Peyer's patch (tissue), 4 donors: ENCODE results near the gene STAT2.

Experiments used
- POLR2A ChIP-seq, 2 donors: fragments of 450-650 bp; IDR thresholded peaks; one replicate each; pipeline ENCODE4 v1.5.1; 2017; ENCODE audit warnings: antibody characterized with exemption in 2 of 2, mild to moderate bottlenecking in 2 of 2, moderate library complexity in 2 of 2
- TF ChIP-seq, protein P1 (sequence below), 6 experiments: fragments of 450-650 bp in 4 of 6; fragments of 200-600 bp in 2 of 6; sonication (generic) in 1 of 6; IDR thresholded peaks; one replicate each; pipeline ENCODE4 v1.5.1; 2017 to 2019; ENCODE audit warnings: antibody characterized with exemption in 6 of 6, mild to moderate bottlenecking in 3 of 6, moderate library complexity in 1 of 6

DNA sequence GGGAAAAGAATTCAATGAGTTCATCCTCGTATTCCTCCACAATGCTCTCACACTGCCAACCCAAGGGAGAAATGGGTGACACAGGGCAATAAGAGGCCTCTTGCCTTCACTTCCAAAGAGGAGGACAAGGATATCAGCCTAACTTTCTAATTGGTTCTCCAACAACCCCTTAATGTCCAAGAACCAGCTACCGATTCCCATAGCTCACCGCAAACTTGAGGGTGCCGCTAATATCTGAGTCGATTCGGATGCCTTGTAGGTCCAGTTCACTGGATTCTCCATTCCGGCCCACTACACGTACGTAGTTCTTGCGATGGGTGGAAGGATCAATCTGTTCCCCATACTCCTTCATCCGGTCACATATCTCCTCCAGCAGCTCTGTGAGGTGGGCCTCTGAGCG lies 48.9 kb downstream of the STAT2 start:
- TF ChIP-seq, protein P1, sequence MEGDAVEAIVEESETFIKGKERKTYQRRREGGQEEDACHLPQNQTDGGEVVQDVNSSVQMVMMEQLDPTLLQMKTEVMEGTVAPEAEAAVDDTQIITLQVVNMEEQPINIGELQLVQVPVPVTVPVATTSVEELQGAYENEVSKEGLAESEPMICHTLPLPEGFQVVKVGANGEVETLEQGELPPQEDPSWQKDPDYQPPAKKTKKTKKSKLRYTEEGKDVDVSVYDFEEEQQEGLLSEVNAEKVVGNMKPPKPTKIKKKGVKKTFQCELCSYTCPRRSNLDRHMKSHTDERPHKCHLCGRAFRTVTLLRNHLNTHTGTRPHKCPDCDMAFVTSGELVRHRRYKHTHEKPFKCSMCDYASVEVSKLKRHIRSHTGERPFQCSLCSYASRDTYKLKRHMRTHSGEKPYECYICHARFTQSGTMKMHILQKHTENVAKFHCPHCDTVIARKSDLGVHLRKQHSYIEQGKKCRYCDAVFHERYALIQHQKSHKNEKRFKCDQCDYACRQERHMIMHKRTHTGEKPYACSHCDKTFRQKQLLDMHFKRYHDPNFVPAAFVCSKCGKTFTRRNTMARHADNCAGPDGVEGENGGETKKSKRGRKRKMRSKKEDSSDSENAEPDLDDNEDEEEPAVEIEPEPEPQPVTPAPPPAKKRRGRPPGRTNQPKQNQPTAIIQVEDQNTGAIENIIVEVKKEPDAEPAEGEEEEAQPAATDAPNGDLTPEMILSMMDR (IDR thresholded peaks at IDR 0.05), result no peak
- no peak for TF ChIP-seq POLR2A (IDR thresholded peaks at IDR 0.05)
